ENCODE measurements around the gene PRTG.
"Not testable (repeated sequence)": the region's sequence is repeated elsewhere in the genome, so short reads cannot be mapped to it uniquely, and the experiment has no call there.

The PRTG gene

DNA sequence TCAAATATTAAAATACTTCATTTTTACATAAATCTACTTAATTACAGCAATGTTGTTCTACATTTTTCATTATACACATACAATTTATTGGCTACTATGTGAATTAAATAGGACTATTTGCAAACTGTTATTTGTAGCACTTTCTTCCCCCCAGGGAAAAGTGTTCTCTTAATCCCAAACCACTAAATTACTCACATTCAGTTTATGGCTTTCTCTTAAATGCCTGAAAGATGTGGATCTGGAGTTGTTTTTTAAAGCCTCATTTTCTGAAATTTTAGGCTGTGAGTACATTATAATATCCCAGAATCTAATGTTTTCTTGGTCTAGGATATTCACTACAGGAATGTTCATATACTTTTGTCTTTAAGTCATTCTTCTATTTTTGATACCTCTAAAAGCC lies 32.7 kb downstream of the PRTG start:
- intact Hi-C loops (cut with DNase I) = no loop called here
- DNase-seq = no peak

DNA sequence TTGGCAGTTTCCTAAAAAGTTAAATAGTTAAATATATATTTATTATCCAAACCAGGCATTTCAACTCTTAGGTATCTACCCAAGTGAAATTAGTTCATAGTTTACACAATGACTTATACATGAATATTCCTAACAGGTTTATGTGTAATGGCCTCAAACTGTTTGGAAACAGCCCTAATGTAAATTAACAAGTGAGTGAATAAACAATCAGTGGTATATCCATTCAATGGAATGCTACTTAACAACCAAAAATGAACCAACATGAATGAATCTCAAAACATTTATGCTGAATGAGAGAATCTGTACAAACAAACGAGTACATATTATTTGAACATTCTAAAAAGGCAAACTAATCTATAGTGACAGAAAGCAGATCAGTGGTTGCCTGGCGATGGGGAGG lies 33.5 kb downstream of the PRTG start:
- intact Hi-C loops (cut with DNase I) = no loop called here
- no peak for DNase-seq

DNA sequence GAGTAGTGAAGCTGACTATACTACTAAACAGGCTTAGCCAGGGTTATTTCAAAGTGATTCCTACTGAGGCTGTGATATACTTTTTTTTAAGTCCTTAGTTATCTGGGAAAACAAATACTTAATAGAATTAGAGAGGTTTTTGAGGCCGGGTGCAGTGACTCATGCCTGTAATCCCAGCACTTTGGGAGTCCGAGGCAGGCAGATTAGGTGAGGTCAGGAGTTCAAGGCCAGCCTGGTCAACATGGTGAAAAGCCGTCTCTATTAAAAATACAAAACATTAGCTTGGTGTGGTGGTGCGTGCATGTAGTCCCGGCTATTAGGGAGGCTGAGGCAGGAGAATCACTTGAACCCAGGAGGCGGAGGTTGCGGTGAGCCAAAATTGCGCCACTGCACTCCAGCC lies 34.2 kb downstream of the PRTG start:
- intact Hi-C loops (cut with DNase I) = no loop called here
- DNase-seq = no peak

DNA sequence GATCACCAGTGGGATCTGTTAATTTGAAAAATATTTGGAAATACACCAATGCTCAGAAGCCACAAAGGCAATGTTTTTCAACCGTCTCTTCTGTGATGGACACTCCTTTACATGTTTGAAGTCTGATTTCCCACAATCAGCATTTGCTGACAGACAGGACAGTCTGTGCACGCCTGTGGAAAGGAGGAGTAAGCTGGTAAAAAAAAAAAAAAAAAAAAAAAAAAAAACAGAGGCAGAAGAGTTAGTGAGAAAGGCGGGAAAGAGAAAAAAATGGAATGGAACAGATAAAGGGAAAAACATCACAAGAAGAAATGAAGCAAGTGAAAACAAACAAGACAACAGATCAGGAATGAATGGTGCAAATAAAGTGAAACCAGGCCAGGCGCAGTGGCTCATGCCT lies 35.0 kb downstream of the PRTG start:
- intact Hi-C loops (cut with DNase I) = no loop called here

DNA sequence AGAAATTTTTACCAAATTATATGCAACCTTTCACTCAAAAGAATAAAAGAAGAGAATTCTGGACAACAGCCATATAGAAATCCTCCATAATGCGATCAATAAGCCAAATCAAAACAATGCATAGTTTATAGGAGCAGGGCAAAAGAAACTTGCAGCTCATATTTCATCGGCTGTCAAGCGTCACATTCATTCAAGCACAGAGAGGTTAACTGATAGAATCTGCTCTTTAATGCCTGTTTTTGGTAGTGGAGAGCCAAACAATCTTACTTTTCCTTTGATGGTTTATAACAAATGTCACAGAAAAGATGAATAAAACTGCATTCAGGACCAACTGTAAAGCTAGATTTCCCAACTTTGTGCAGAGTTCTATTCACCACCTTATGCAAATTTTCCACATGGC lies 35.4 kb downstream of the PRTG start:
- intact Hi-C loops (cut with DNase I) = no loop called here
- no peak for DNase-seq

More for the DNA sequence above, 35.0 kb downstream of the PRTG start:
- no peak for DNase-seq

DNA sequence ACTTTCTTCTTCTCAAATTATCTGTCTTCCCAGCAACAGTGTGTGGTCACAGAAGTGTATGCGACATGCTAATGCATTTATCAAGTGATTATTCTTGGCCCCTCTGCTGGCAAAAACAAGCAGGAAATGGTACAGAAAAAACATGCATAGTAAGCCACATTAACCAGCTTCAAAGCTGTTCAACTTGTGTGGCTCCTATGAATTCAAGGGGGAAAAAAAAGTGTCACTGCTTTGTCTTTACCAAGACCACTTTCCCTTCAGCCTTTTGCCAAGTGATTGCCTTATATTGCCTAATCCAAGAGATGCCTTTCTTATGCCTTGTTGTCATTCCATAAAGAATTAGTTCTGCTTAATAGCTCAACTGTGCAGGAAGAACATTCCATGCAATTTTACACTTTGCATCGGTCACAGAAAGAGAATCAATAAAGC lies 39.1 kb downstream of the PRTG start:
- intact Hi-C loops (cut with DNase I) = no loop called here
- no peak for DNase-seq

DNA sequence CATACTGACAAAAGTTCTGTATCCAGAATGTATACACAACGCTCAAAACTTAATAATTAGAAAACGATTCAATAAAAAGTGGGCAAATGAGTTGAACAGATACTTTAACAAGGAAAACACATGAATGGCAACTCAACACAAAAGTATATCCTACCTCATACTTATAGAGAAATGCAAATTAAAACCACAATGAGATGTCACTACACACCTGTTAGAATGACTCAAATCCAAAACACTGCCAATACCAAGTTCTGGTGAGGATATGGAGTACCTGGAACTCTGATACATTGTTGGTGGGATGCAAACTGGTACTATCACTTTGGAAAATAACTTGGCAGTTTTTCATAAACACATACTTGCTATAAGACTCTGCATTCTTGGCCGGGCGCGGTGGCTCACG lies 42.1 kb downstream of the PRTG start:
- intact Hi-C loops (cut with DNase I) = no loop called here
- no peak for DNase-seq

DNA sequence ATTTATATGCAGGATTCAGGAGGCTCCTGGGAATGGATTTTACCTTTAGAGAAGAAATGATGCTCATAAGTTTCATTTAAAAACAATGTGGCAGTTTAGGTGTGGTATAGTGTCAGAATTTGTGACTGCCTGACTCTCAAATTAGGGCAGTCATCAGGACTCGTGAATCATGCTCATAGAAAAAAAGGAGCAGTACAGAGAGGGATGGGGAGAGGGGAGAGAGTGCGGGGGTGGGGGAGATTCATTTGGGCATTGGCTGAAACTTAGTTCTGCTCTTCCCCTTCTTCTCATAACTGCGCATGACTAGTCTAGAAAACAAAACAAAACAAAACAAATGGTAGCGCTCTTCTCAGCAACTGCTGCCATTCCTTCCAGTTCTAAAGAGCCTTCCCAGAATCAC lies 44.3 kb downstream of the PRTG start:
- intact Hi-C loops (cut with DNase I) = no loop called here
- no peak for DNase-seq

DNA sequence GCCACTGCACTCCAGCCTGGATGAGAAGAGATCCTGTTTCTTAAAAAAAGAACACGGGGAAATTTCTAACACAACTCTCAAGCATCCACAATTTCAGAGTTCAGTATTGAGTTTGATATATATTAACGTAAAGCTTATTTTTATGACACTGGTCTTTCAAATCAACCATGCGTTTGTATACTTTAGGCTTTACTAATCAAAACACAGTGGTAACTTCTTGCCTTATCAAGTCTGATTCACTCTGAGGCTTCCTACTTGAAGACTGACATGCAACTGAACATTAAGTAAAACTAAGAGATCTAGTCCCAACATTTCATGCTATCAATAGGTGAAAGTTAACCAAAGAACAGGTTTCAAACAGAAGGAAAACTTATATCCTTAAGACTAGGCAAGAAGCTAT lies 46.7 kb downstream of the PRTG start:
- DNase-seq = no peak
- intact Hi-C loops (cut with DNase I) = no loop called here

DNA sequence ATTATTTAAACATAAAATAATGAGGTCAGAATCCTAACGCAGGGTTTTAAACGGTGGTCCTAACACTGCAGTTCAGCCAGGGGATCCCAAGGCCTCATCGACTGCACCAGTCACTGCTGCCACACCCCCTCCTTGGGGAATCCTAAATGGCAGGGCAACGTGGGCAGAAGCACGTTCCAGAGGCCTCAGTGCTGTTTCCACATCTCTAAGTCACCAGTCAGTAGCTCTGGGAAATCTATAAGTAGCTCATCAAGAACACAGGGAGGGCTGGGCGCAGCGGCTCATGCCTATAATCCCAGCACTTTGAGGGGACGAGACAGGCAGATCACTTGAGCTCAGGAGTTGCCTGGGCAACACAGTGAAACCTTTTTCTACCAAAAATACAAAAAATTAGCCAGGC lies 47.5 kb downstream of the PRTG start:
- no peak for DNase-seq
- intact Hi-C loops (cut with DNase I) = no loop called here

DNA sequence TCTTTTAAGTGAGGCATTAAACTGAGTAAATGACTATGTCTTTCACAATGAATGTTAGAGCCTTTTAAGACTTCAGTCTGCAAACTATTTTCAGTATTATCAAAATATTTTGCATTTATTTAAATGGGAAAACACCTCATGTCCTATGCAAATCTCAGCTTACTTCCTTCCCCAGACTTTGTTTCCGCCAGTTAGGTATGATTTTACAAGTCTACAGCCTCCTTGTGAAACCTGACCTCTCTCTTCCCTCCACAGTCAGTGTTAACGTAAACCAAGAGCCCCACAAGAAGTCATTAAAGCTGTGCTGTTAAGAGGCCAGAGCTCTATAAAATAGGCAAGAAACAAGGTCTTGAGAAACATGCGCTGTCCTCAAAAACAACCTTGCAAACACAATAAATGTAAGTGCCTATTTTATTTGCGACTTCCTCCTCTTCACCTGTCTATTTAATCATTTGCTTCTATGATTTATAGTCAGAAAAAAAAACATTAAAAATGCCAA lies 48.3 kb downstream of the PRTG start:
- no peak for DNase-seq
- intact Hi-C loops (cut with DNase I) = no loop called here

DNA sequence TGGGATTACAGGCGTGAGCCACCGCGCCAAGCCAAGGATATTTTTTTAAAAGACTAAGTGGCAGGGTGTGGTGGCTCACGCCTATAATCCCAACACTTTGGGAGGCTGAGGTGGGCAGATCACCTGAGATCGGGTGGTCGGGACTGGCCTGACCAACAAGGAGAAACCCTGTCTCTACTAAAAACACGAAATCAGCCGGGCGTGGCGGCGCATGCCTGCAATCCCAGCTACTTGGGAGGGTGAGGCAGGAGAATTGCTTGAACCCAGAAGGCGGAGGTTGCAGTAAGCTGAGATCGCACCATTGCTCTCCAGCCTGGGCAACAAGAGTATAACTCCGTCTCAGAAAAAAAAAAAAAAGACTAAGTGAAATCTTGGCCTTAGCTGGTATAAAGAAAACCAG lies 49.8 kb downstream of the PRTG start:
- intact Hi-C loops (cut with DNase I); DNase-seq: not testable (repeated sequence)

DNA sequence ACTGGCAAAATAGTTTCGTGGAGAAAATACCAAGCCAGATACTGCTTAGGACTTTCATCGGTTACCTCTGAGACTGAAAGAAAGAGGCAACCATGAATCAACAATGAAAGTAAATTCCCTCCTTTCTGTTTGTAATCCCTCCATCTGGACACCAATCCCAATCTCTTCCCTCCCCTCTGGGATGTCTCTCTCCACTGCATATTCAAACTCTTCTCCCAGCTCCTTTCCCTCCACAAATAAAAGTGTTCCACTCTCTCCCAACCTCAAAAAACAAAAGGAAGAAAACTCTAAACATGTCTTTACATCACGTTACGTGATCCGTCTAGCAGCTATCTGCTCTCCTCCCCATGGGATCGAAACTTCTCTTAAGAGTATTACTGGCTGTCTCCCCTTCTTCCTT lies 55.2 kb downstream of the PRTG start:
- intact Hi-C loops (cut with DNase I) = no loop called here

DNA sequence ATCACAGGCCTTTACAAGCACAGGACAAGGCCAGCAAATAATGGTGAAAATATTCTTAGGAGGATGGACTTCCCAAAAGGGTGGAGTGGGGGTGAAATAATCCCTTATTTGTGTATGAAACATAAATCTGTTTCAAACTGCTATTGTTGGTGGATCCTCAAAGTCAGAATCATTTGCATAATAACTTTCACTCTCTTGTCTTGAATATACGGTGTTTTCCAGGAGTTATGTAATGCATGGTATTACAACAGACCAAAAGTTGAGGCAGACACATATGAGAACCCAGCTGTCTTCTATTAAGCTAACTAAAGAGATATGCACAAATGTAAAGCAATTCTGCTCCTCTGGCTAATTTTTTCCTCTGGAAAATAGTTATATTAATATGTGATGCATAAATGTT lies 57.7 kb downstream of the PRTG start:
- intact Hi-C loops (cut with DNase I) = no loop called here
- no peak for DNase-seq

More for the DNA sequence above, 55.2 kb downstream of the PRTG start:
- DNase-seq = no peak

DNA sequence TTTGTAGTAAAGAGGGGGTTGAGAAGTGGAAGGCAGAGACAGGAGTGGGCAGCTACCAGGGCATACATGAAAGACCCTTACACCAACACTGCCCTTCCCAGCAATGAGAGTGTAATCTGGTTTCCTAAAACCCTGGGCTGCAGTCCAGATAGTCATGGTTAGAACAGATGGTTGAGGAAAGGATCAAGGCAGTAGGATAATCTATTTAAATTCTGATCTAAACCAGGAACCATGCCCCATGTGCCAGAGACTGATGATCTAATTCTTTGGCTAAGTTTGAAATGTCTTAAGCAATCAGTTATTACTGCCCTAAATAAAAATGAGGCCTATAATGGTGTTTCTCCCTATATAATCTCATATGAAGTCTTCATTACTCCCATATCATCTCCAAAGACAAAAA lies 59.6 kb downstream of the PRTG start:
- intact Hi-C loops (cut with DNase I) = no loop called here
- no peak for DNase-seq

DNA sequence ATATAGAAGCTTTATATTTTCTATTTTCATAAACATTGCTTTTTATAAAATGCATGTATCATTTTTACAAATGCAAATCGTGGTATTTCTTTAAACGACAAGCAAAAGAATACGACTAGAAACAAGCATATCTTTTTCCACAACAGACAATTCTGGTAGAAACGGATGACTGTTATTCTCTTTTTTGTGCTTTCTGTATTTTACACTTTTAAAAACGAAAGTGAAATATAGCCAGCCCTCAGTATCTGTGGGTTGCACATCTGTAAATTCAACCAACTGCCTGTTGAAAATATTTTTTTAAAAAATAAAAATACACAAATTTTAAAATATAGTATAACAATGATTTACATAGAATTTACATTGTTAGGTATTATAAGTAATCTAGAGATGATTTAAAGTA lies 61.3 kb downstream of the PRTG start:
- intact Hi-C loops (cut with DNase I) = no loop called here

DNA sequence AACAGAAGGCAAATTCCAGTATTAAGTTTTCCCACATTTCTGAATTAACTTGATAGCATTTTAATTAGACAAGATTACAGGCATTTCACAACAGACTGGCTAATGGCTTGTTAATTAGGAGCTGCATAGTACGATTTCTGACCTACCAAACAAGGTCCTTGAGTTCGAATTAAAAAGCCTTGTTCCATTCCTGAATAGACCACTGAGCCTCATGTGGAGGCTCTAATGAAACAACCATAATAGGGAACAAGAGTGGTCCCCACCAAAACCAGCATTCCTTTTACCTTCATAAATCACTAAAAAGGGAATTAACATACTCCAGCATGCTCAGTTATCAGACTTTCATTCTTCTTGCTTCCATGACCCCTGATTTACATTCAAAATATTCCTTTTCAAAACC lies 66.4 kb downstream of the PRTG start:
- intact Hi-C loops (cut with DNase I) = no loop called here
- no peak for DNase-seq

More for the DNA sequence above, 61.3 kb downstream of the PRTG start:
- no peak for DNase-seq

DNA sequence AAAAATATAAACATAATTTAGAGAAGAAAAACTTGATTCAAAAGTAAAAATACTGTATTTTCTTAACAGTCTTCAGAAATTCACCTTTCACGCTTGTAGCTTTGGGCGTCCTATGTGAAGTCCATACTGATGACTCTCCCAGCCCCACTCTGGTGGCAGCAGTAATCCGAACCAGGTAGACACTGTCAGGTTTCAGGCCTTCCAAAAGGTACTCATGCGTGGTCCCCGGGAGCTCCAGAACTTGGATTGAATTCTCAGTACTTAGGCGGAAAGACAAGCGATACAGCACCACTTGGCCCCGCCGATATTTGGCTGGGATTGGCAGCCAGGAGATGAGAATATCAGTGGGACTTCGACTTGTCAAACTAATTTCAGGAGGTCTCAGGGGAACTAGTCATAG lies 69.7 kb downstream of the PRTG start:
- no peak for DNase-seq
- intact Hi-C loops (cut with DNase I) = no loop called here

DNA sequence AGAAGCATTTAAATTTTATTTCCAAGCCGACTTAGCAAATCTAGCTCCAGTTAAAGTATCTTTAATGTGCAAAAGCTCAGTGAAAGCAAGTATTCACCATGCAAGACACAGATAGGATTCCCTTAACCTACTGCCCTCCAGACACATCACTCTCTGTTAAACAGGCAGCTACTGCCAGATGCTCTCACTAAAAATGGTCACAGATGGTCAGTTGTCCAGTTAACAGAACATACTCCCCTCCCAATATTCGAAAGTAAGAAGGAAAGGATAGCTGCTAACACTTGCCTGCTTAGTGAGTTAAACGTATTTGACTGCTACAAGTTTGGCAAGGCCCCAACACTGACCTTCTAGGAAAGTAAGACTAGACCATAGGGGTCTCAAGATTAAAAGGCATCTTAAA lies 73.7 kb downstream of the PRTG start:
- intact Hi-C loops (cut with DNase I) = no loop called here
- DNase-seq = no peak

DNA sequence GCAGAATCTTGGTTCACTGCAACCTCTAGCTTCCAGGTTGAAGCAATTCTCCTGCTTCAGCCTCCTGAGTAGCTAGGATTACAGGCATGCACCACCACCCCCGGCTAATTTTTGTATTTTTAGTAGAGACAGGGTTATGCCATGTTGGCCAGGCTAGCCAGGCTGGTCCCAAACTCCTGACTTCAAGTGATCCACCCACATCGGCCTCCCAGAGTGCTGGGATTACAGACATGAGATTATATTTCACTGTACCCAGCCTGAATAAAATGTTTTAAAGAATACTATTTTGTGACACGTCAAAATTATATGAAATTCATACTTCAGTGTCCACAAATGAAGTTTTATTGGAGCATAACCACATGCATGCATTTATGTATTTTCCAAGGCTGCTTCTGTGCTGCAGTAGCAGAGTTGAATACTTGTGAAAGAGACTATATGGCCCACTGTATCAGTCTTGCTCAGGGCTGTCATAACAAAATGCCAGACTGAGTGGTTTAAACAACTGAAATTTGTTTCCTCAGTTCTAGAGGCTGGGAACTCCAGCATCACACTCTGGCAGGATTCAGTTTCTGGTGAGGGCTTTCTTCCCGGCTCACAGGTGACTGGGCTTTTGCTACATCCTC lies 77.2 kb downstream of the PRTG start:
- intact Hi-C loops (cut with DNase I) = no loop called here

DNA sequence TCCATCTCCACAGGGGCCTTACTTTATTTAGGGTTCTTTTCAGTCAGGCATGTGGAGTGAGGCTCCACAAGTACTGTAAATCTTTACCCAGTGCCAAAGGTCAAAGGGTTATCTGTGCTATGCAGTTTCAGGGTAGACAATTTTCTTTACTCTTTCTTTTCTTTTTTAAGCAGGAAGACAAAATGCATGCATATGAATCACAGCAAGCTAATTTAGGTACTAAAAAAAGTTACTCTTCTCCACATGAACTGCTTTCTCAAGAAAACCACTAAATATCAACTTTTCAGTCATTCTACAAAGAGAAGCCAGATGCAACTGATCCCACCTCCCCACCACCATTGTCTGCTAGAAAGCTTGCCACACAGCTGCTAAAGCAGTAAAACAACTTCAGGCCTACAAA lies 81.5 kb downstream of the PRTG start:
- DNase-seq = no peak
- intact Hi-C loops (cut with DNase I) = no loop called here

More for the DNA sequence above, 77.2 kb downstream of the PRTG start:
- no peak for DNase-seq

DNA sequence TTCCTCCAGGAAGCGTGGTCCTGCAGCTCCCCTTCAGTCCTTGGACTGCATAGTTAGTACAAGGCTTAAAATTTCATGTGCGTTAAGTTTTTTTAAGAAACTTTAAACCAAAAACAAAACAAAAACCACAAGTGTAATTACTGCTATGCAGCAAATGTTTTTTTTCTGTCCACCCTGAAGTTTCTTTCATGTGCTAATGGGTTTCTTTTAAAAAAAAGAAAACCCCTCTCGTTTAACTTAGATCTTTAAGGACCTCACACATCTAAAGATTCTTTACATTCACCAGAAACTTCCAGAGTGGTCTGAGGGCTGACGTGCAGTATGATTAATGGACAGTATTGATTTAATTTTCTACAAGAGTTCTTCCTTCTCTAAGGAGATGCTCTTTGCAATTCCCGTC lies 82.8 kb downstream of the PRTG start:
- no peak for DNase-seq
- intact Hi-C loops (cut with DNase I) = no loop called here
